Right hindlimb (tissue), 1 donor: Measurements from ENCODE around the gene STK24.
"Not testable (repeated sequence)": the region's sequence is repeated elsewhere in the genome, so short reads cannot be mapped to it uniquely, and the experiment has no call there.

Experiments
- DNase-seq: peaks from one replicate; pipeline ENCODE4 v3.0.0-alpha.2; 2018

Gene STK24

DNA sequence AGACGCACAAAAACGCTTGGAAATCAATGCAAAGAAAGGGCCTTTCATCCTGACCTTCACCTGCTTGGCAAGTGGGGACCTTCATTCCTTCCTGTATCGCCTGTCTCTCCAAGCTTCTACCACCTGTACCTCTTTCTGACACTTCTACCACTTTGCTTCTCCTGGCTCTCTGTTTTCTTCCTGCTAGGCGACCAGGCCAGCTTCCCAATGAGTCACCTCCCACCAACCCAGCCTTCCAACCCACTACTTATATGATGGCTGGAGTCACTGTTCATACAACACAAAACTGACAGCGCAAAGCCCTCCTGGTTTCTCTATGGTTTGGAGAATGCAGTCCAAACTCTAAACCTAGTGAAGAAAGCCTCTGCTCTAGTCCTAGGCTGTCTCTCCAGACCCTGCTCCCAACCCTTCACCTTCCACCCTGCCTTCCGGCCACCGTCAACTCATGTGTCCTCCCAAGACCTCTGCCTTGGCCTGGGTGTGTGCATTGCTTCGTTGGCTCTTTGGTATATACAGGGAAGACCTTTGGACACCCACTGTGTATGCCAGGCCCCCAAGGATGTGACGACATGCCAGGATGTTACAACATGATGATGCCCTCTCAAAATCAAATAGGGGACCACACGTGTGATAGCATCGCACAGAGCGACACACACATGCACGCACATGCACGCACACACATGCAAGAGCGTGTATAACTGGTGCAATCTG is 148.5 kb downstream of the STK24 start:
- no peak for DNase-seq

DNA sequence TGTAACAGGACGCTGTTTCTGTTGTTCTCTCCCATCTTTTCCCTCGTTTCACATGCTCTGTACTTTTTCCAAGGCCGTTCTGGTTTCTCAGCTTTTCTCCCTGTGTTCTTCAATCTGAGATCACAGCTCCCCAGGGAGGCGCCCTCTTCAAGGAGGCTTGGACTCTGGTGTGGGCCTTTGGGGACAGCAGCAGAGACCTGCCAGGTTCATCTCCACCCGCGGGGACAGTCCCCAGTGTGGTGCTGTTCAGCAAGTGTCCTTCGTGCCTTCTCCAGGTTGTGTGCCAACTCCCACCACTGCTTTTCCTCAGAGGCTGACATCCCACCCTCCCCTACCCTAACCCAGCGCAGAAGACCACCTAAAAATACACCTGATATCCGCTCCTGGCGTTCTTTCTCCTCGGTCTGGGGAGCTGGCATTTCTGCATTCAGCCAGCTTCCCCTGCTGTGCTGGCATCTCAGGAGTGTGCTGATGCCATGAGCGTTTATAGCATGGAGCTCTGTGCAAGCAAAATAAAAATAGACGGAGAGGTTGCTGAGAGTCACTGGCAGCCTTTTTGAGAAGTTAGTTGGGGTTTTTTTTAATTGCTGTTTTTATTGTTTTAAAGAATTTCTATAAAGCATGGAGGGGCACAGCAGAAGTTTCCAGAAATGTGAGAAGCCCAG is 149.4 kb downstream of the STK24 start:
- DNase-seq = no peak

DNA sequence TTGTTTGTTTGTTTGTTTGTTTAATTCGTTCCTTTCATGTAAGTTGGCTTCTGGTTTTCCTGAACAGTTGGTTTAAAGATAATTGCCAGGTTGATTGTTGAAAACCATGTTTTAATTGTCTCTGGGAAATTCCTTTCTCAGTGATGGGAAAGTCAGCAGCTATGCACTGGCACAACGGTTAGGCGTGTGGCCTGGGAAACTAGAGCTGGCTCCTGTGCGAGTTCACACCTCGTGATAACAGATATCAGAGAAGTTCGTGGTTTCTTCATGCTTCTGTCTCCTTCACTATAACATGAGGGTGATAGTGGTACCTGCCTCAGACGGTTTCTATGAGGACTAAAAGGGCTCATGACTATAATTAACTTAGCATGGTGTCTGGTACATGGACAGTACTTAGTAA is 153.5 kb downstream of the STK24 start:
- no peak for DNase-seq

DNA sequence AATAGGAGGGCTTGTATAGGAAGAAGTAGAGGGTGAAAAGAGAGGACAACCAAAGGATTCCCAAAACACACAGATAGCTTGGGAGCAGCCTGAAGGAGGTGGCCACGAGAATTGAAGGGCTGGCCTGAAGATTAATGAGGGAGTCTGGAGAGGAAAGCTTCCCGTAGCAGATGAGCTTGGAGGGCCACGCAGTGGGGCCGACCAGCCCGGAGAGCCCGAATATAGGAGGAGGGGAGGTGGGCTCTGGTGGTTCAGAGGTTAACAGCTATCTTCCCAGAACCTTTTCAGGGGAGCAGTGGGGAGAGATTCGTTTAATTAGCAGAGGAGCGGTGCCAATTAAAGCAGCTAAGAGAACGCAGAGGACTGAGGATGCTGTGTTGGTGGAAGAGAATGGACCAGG is 154.9 kb downstream of the STK24 start:
- DNase-seq = no peak

- no peak for DNase-seq
Measured at GRCh38 chr13:98420554-98421175, 156.2 kb downstream of the STK24 start.

DNA sequence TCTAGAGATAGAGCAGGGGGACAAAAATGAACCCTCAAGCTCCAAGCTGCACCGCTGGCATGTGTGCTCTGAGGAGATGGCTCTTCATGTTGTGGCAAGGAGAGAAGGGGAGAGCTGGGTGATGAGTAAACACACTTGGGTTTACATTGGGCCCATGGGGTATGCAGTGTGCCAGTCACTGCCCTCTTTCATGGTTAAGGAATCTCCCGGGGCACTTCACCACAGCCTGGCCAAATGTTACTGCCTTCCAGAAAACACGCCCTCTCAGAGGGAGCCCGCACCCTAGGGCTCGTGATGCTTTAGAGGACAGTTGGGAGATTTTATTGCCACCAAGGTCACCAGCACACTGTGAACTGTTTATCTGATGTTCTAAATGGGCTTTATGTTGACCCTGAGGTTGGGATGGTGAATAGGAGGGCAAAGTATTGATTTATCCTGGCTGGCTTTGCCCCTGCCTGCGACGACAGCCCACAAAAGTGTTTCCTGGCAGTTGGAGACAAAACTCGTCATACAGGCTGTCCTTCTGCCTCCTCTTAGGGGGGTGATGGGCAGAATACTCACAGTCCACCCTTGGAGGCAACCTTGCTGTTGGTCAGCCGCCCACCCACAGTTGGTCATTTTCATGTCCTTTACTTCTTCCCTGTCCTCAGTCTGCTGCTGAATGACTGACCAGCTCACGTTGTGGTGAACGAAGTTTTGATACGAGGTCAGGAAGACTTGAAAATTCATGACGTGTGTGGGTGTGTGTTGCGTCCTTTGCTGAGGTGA is 156.9 kb downstream of the STK24 start:
- DNase-seq = no peak

GRCh38 chr13:98416408-98416807 is 160.5 kb downstream of the STK24 start:
- DNase-seq = no peak

DNA sequence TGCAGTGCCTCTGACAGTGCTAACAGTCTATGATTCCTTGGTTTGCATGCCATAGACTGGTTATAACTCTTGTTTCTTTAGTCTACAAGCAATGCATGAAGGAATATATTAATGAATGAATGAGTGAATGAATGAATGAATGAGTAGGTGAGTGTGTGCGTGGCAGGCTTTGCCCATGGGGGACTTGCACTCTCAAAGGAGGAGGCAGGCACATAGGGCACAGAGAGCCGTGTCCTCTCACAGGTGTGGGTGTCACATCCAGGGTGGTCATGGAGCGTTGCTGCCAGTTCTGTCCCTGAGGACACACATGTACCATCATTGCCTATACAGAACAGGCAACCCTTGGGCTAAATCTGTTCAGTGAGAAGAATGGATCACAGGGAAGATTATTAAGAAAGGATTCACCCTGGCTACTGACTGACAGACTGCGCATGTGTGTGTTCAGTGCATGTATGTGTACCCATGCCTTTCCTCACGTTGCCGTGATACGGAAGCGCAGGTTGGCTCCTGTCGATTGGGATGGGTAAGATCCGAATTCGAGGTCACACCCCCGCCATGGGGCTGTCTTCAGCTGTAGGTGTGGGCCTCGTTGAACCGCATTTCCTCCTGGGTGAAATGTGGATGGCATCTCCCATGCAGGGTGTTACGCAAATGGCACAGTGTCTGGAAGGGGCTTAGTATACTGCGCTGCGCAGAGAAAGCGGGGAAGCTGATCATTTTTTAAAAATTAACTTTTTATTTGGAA is 161.4 kb downstream of the STK24 start:
- DNase-seq = no peak

- no peak for DNase-seq
Measured at GRCh38 chr13:98413796-98414195, 163.1 kb downstream of the STK24 start.

GRCh38 chr13:98413278-98413677 is 163.6 kb downstream of the STK24 start:
- DNase-seq = not testable (repeated sequence)

DNA sequence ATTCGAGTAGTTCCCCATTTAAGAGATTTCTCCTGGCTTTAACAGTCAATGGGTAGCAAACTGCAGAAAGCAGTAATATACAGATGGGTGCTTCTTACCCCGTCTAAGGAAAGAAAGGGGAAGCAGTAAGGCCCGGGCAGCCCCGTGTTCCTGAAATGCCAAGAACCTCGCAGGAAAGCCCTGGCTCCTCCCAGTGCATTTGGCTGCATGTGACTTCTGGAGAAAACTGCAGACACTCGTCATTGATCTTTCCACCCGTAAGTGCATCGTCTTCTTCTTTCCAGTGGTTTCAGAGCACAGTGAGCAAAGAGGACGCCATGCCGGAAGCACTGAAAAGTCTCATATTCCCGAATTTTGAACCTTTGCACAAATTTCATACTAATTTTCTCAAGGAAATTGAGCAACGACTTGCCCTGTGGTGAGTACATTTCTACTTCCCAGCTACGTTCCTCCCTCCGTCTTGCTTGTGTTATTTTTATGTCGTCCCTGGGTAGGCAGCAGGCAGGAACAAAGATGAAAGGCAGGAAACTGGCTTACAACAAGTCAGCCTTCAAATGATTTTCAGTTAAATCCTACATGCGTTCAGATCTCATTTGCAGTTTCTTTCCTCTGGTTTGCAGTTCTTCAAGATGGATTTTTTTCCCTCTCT is 165.2 kb downstream of the STK24 start:
- DNase-seq = peak; percentile 62

- no peak for DNase-seq
Measured at GRCh38 chr13:98411013-98411412, 165.9 kb downstream of the STK24 start.

GRCh38 chr13:98410612-98411011 is 166.3 kb downstream of the STK24 start:
- no peak for DNase-seq

- no peak for DNase-seq
Measured at GRCh38 chr13:98409281-98409680, 167.6 kb downstream of the STK24 start.

DNA sequence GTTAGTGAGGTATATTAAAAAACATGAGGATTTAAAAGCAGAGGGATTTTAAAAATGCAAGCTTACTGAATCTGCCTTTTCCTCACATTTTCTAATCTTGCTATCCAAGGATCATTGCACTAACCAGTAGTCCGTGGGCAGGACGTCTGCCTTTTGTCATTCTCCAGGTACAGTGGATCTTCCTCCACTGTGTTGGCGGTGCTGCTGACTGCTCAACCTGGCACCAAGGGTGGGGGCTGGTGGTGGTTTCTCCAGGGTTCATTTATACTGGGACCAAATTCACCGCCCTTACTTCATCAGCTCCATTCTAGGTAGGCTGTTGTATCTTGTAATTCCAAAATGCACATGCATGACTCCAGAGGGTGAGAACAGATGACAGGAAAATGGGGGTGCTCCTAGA is 169.3 kb downstream of the STK24 start:
- no peak for DNase-seq

DNA sequence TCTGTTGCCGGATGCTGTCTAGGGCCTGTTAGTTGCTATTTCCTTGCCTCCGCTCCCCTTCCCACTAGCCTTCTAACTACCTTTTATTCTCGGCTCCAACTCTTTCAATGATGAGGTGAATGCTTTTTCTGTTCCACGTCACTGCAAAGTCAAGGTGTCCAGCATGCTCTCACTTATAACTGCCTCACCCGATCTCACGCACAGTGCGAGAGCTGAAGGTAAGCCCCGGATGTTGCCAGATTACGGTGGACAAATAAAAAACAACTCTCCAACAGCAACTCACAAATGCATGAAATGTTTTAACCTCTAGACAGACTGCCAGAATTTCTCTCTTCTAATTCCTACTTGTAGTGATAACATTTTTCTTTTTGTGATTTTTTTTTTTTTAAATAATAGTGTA is 169.9 kb downstream of the STK24 start:
- DNase-seq = no peak

GRCh38 chr13:98406427-98406826 is 170.5 kb downstream of the STK24 start:
- DNase-seq = no peak

GRCh38 chr13:98405690-98406344 is 171.1 kb downstream of the STK24 start:
- no peak for DNase-seq

DNA sequence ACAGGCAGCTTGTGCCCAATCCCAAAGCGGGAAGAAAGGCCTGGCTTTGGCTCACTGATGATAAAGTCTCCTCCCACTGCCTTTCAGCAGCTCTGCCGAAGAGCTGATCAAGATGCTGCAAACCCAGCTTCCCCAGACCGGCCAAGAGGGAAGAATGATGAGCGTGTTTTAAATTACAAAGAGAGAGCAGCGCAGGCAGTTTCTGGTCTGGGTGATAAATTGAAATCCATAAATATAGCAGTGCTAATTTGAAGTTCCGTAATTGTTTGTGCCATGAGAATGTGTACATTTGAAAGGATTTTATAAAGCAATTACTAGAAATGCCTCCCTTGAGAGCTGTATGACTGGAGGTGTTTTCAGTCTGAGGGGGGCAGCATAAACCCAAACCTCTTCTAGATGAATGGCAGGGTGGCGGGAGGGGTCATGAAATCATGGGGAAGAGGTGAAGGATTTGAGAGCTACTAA is 171.8 kb downstream of the STK24 start:
- no peak for DNase-seq

DNA sequence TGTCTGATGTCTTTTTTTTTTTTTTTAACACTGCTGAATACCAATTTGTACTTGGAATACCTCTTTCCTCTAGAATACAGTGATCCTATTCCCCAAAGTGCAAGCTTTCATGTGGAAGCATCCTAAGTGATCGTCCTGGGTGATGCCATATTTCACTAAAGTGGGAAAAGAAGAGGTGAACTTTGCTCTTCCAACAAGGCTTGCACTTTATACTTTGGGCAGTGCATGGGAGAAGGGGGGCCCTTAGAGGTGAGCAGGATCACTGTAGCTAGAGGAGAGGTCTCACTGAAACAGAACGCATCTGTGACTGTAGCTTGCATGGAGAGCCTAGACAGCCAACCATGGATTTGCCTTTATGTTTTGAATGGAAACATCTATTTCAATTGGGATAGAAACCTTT is 173.8 kb downstream of the STK24 start:
- no peak for DNase-seq

GRCh38 chr13:98401934-98402333 is 175.0 kb downstream of the STK24 start:
- DNase-seq = no peak

GRCh38 chr13:98399756-98400155 is 177.2 kb downstream of the STK24 start:
- DNase-seq = no peak
